HG02840 (cell line): ENCODE results near the gene LRRTM2.

Experiments used
- ATAC-seq: cut with Tn5 transposase; IDR thresholded peaks from one replicate; pipeline ENCODE4 v1.9.1; 2021; ENCODE audit warnings: mild to moderate bottlenecking, moderate library complexity, moderate number of reproducible peaks; ENCODE audit not compliant: unreplicated experiment, low FRiP score

The LRRTM2 gene

GRCh38 chr5:138884094-138884493 lies 9.0 kb upstream of the LRRTM2 start:
- no peak for ATAC-seq

DNA sequence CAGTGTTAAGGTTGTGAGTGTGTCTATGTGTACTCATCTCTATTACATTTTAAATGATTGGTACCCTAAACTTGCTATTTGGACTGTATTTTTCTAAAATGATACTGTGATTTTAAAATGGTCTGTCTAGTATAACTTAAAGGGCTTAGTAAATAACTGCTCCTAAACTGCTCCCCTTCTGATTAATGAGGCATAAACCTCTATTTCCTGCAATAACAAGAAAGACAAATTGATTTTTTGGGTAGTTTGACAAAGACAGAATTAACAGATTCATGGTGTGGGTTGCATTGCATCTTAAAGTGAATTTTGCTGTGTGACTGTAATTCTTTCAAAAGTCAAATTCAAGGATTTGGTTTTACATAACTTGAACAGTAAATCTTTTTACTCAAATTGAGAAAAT lies 8.1 kb upstream of the LRRTM2 start:
- ATAC-seq: no peak

DNA sequence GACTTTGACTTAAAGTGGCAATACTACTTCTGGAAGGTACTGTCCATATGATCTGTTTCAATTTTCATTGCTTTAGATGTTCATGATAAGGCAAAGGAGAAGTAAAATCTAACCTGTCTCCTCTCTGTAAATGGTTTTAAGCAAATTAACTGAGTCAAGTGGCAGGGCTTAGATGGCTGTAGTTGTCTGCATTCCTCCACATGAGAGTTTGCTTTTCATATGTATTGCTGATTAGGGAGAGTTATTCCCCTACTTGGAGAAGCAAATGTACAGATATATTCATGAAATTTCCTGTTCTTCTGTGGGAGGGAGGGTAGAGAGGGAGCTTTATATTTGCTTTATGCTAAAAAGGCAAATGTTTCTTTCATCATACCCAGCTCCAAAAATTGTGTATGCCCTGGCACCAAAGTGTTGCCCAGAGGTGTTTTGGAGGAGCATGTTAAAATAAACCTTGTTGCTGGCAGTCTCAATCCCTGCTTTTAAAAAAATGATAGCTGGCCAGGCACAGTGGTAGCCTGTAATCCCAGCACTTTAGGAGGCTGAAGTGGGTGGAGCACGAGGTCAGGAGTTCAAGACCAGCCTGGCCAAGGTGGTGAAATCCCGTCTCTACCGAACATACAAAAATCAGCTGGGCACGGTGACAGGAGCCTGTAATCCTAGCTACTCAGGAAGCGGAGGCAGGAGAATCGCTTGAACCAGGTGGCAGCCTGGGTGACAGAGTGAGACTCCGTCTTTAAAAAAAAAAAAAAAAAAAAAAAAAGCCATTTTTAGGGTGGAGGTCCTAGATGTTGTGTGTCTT lies 3.5 kb upstream of the LRRTM2 start:
- no peak for ATAC-seq

DNA sequence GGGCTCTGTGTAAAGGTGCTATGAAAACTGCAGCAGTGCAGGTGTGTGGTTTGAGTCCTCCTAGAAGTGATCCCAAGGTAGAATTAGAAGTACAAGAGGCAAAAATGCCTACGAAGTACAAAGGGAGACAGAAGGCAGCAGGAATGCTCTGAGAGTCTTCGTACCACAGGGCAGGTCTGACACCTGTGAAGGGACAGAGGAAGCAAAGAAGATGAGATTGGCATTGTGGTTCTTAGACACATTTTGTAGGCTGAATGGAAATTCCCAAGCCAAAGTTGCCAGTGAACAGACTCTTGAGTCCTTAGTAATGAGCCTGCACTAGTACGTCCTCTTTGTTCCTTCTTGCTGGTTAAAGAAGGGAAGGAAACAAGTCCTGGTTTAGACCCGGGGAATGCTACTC lies 1.7 kb upstream of the LRRTM2 start:
- ATAC-seq: no peak

- no peak for ATAC-seq
Measured at GRCh38 chr5:138875946-138876345, 811 bp upstream of the LRRTM2 start.

- ATAC-seq: no peak
Measured at GRCh38 chr5:138875552-138875875, 379 bp upstream of the LRRTM2 start.

DNA sequence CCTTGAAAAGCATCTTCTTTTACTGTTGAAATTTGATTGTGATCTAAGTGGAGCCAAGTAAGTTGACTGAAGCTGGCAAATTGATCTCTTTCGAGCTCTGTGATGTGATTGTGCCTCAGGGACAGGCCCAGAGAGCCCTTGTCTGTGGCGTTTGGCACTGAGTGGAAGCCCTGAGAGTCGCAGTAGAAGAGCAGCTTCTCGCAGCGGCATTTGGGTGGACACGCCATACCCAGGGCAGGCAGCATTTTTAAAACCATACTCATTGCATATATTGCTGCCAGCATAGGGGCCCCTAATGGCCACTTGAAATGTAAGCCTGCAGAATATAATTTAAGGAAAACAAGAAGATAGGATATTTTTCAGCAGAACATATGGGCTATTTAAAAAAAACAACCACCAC lies 894 bp downstream of the LRRTM2 start:
- no peak for ATAC-seq

DNA sequence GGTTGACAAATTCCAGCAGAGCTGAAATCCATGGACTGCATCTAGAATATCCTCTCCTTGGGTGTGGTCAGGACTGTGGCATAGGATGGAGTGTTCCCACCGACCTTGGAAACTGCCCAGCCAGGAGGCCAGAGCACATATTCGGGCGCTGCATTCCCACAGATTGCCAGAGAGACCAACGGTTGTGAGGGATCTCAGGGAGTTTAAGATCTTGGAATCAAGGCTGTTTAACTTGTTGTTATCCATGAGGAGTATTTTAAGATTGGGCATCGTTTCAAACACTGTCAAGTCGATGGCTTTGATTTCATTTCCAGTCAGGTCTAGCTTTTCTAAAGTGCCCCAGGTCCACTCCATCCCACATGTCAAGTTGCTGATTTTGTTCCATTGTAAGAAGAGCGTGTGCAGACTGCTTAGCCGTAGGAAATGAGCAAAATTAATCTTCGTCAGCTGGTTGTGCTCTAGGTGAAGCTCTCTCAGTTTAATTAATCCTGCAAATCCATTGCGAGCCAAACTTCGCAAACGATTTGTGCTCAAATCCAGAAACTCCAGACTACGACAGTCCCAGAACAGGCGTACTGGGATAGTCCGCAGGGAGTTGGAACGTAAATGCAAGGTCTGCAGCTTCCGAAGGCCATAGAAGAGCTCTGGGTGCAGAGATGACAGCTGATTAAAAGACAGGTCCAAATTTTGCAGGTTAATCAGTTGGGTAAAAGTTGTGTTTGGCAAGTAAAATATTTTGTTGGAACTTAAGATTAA lies 1.5 kb downstream of the LRRTM2 start:
- ATAC-seq: no peak

- ATAC-seq: no peak
Measured at GRCh38 chr5:138872841-138873465, 2.2 kb downstream of the LRRTM2 start.

- ATAC-seq: no peak
Measured at GRCh38 chr5:138870611-138871010, 4.5 kb downstream of the LRRTM2 start.

DNA sequence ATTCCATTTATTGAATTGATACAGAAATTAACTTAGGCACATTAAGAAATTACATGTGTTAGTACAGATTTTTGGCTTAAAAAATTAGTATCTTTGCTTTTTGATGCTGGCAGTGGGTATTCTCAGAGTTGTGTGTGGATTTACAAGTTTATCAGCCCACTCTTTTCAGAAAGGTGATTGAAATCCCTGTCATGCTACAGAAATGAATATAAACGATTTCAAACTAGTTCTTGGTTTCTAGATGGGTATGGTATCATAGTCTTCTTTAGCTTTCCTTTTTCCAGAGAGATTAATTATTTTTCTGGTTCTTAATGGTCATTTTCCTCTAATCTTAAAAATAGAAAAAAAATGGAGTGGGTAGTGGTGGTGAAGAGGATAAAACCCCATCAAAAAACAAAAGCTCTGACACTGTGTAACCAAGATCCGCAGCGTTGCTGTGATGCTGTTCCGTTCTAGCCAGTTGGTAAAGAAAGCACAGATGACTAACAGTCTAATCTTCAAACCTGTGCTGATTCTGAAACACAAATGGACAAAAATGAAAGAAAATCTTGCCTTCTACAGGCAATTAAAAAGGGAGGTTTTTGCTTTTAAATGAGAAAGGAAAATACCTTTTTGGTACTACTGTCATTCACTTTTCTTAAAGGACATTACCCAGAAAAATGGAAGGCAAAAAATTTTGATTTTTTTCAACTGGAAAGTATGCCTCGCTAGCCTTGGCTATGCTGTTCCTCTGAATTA lies 5.2 kb downstream of the LRRTM2 start:
- ATAC-seq: no peak

DNA sequence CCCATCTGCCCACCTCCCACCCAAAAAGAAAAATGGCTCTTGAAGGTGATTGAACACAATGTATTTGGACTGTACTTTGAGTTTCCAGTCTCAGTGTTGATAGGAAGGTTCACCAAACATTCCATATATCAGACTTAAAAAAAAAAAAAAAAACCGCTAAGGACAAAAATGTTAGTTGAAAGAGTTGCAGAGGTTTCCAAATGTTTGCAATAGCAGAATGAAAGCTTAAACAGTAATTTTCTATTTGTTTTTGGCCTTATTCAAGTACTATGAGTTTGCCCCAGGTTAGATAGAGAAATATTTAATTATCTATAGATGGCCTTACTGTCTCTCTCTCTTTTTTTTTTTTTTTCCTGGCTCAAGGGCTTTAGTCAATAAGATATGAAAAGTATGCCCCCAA lies 6.1 kb downstream of the LRRTM2 start:
- ATAC-seq: no peak

- no peak for ATAC-seq
Measured at GRCh38 chr5:138867011-138867410, 8.1 kb downstream of the LRRTM2 start.

- no peak for ATAC-seq
Measured at GRCh38 chr5:138853132-138853531, 22.0 kb downstream of the LRRTM2 start.

DNA sequence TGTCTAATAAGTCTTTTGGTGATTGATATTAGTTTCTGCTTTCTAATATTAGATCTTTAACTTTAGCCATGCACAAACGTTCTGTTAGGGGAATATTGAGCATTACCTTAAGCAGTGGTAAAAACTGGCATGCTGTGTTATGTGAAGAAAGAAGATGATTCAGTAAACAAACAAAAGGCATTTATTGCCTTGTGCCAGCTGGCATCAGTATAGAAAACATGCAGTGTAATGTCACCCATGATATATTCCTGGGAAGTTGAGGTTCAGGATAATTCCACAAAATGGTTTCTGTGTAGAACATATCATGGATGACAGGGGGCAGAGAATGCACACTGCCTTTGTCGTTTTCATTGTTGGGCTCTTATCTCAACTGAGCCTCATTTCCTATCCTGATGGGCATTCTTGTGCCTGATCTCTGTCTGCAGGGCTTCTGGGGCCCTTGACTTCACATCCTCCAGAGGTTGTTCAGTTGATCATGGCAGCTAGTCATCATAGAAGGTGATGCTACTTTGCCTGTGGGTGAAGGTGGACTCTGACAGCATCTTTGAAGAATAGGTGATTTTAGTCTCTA lies 24.2 kb downstream of the LRRTM2 start:
- no peak for ATAC-seq

- no peak for ATAC-seq
Measured at GRCh38 chr5:138849882-138850281, 25.3 kb downstream of the LRRTM2 start.

DNA sequence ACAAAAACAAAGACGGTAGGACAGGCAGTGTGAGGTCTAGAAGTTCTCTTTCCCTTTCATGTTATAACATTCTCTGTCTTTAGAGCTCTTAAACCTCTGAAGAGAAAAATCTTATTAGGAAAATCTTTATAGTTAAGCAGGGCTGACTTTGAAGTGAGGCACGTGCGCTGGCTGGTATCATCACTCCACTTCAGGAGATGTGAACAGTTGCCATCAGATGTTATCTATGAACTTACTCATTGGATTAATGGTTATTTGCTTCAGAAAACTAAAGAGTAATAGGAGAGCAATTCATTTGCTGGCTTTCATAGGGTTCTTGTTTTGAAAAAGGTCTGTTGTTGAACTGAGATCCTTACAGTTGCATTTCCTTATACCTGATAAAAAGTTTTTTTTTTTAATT lies 25.7 kb downstream of the LRRTM2 start:
- ATAC-seq: no peak

DNA sequence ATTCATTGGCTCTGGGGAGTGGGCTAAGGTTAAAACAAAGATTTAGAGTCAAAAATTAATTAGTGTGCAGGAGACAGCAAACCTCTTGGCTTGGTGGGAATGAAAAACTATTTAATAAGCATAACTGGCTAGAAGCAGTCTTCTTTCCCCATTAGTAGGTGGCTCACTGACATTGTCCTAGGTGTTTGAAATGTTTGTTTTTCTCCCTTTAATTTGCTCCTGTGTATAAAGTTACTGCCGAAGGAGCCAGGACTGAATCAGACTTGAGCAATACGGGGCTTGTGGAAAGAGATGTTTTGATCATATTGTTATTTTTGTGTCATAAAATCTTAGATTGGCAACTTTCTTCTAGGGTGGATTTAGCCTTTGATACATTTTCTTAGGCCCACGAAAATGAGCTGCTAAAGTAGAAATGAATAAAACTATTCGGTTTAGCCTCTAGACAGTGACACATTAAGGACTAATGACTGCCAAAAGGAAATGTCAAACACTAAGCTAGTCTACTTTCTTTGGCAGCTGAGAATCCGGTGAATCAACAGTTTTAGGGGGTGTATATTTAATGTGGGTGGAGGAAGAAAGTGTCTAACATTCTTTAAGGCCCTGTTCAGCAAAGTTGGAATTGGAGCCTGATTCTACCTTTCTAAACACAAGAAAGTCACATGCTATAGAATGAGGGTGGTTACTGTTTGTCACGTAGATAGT lies 30.2 kb downstream of the LRRTM2 start:
- no peak for ATAC-seq

DNA sequence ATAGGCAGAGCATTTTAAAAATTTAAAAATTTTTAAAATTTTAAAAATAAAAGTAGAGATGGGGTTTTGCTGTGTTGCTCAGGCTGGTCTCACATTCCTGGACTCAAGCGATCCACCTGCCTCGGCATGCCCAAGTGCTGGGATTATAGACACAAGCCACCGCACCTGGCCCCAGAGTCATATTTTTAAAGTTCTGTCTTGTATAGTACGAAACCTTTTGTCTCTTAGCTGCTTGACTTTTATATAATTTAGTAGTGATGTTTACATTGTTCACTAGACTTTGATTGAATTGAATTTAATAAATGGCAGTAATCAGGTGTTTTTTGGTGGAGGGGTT lies 31.0 kb downstream of the LRRTM2 start:
- no peak for ATAC-seq
